ENCODE results near the gene RNF4. TPM values are rescaled to one million over a fixed set of nuclear protein-coding genes. Genes with fewer than 3 reads are reported as not detected.

Gene RNF4
- total and polyA plus RNA-seq, 2 experiments from 2014 or later = 56.8 to 58.7 TPM

GRCh38 chr4:2441393-2442174, 27.3 kb upstream of the RNF4 start:
- no peaks in the 10 kb centered on the region for H3K36me3 ChIP-seq
- H3K27me3 ChIP-seq = no peaks in the 10 kb centered on the region
- peak; percentile 69 to 83 for DNase-seq (ENCODE audit: low read depth in 1 of 2, low spot score in 1 of 2)
- H3K27ac ChIP-seq = no peak overlapping the region
- no peak overlapping the region for H3K4me3 ChIP-seq
- peak; percentile 87 for TF ChIP-seq CTCF (IDR thresholded peaks at IDR 0.05; ENCODE audit: low read depth, low read length)
- no peaks in the 10 kb centered on the region for H3K4me1 ChIP-seq (ENCODE audit: low read depth)
- no peaks in the 10 kb centered on the region for H3K9me3 ChIP-seq (ENCODE audit: low read depth)

- no peak for DNase-seq (ENCODE audit: low read depth in 1 of 2, low spot score in 1 of 2)
- H3K36me3 ChIP-seq = no peaks in the 10 kb centered on the region
- no peak overlapping the region for H3K4me3 ChIP-seq
- TF ChIP-seq CTCF (IDR thresholded peaks at IDR 0.05; ENCODE audit: low read depth, low read length) = no peak
- H3K27me3 ChIP-seq = no peaks in the 10 kb centered on the region
- no peaks in the 10 kb centered on the region for H3K9me3 ChIP-seq (ENCODE audit: low read depth)
- H3K4me1 ChIP-seq (ENCODE audit: low read depth) = no peaks in the 10 kb centered on the region
- no peak overlapping the region for H3K27ac ChIP-seq
Observed at GRCh38 chr4:2442175-2442993, 26.5 kb upstream of the RNF4 start.

- TF ChIP-seq CTCF (IDR thresholded peaks at IDR 0.05; ENCODE audit: low read depth, low read length) = no peak
- no peak overlapping the region for H3K27ac ChIP-seq
- no peak overlapping the region for H3K4me3 ChIP-seq
- no peaks in the 10 kb centered on the region for H3K9me3 ChIP-seq (ENCODE audit: low read depth)
- no peaks in the 10 kb centered on the region for H3K4me1 ChIP-seq (ENCODE audit: low read depth)
- no peaks in the 10 kb centered on the region for H3K36me3 ChIP-seq
- no peaks in the 10 kb centered on the region for H3K27me3 ChIP-seq
- no peak for DNase-seq (ENCODE audit: low read depth in 1 of 2, low spot score in 1 of 2)
Observed at GRCh38 chr4:2443061-2443730, 25.7 kb upstream of the RNF4 start.

- H3K27me3 ChIP-seq = no peaks in the 10 kb centered on the region
- H3K27ac ChIP-seq = no peak overlapping the region
- no peaks in the 10 kb centered on the region for H3K4me1 ChIP-seq (ENCODE audit: low read depth)
- H3K9me3 ChIP-seq (ENCODE audit: low read depth) = no peaks in the 10 kb centered on the region
- DNase-seq (ENCODE audit: low read depth in 1 of 2, low spot score in 1 of 2) = no peak
- H3K36me3 ChIP-seq = no peaks in the 10 kb centered on the region
- H3K4me3 ChIP-seq = no peak overlapping the region
- no peak for TF ChIP-seq CTCF (IDR thresholded peaks at IDR 0.05; ENCODE audit: low read depth, low read length)
Observed at GRCh38 chr4:2443956-2444740, 24.8 kb upstream of the RNF4 start.

- no peak overlapping the region for H3K27ac ChIP-seq
- no peak for TF ChIP-seq CTCF (IDR thresholded peaks at IDR 0.05; ENCODE audit: low read depth, low read length)
- H3K36me3 ChIP-seq = no peaks in the 10 kb centered on the region
- no peaks in the 10 kb centered on the region for H3K4me1 ChIP-seq (ENCODE audit: low read depth)
- DNase-seq (ENCODE audit: low read depth in 1 of 2, low spot score in 1 of 2) = no peak
- H3K27me3 ChIP-seq = no peaks in the 10 kb centered on the region
- no peak overlapping the region for H3K4me3 ChIP-seq
- no peaks in the 10 kb centered on the region for H3K9me3 ChIP-seq (ENCODE audit: low read depth)
Observed at GRCh38 chr4:2445130-2445529, 23.8 kb upstream of the RNF4 start.
